Endodermal cell (in vitro differentiated cells): ENCODE measurements around the gene SUN2. TPM values are rescaled to one million over a fixed set of nuclear protein-coding genes. Genes with fewer than 3 reads are reported as not detected.
A peak's percentile ranks its signal among the peaks of the same experiment; 100 is the strongest.

ENCODE experiments used
- DNase-seq: peaks from one replicate; pipeline ENCODE4 v3.0.0-alpha.2; 2017
- H3K27ac ChIP-seq: 2 replicates; pipeline ENCODE4 v1.5.1; 2013; ENCODE audit warnings: mild to moderate bottlenecking, low read depth, low read length, moderate library complexity
- H3K27me3 ChIP-seq: 2 replicates; pipeline ENCODE4 v1.6.1; 2013; ENCODE audit warnings: mild to moderate bottlenecking, low read length, moderate library complexity; ENCODE audit not compliant: insufficient read depth, control insufficient read depth, poor library complexity, severe bottlenecking
- H3K36me3 ChIP-seq: 2 replicates; pipeline ENCODE4 v1.7.0; 2013; ENCODE audit warnings: mild to moderate bottlenecking, low read length, moderate library complexity; ENCODE audit not compliant: control insufficient read depth, insufficient read depth
- H3K4me1 ChIP-seq: one replicate; pipeline ENCODE4 v1.7.0; 2013; ENCODE audit warnings: low read length; ENCODE audit not compliant: control insufficient read depth, insufficient read depth
- H3K4me3 ChIP-seq: 2 replicates; pipeline ENCODE4 v1.5.1; 2013; ENCODE audit warnings: mild to moderate bottlenecking, low read length, moderate library complexity
- H3K9ac ChIP-seq: 2 replicates; pipeline ENCODE4 v1.6.1; 2013; ENCODE audit warnings: mild to moderate bottlenecking, low read length, moderate library complexity; ENCODE audit not compliant: poor library complexity, severe bottlenecking; ENCODE audit errors: extremely low read depth
- H3K9me3 ChIP-seq: 2 replicates; pipeline ENCODE4 v1.6.1; 2013; ENCODE audit warnings: mild to moderate bottlenecking, low read length, moderate library complexity; ENCODE audit not compliant: control insufficient read depth
- H3K27ac Mint-ChIP-seq: 2 replicates; pipeline ENCODE4 v1.8.0; 2020; ENCODE audit warnings: mixed read lengths
- H3K27me3 Mint-ChIP-seq: 2 replicates; pipeline ENCODE4 v1.8.0; 2021; ENCODE audit warnings: mild to moderate bottlenecking, mixed read lengths; ENCODE audit not compliant: insufficient read depth
- H3K36me3 Mint-ChIP-seq: 2 replicates; pipeline ENCODE4 v1.8.0; 2020; ENCODE audit warnings: low read depth, mixed read lengths
- H3K4me1 Mint-ChIP-seq: 2 replicates; pipeline ENCODE4 v1.8.0; 2020; ENCODE audit warnings: mixed read lengths
- H3K4me3 Mint-ChIP-seq: 2 replicates; pipeline ENCODE4 v1.8.0; 2020; ENCODE audit warnings: mild to moderate bottlenecking, moderate library complexity, mixed read lengths
- H3K9me3 Mint-ChIP-seq: 2 replicates; pipeline ENCODE4 v1.8.0; 2020; ENCODE audit warnings: mild to moderate bottlenecking, mixed read lengths
- CTCF ChIP-seq: fragments of 200-600 bp; sonication (generic); conservative IDR thresholded peaks from 2 replicates; pipeline ENCODE4 v1.5.0; 2021; ENCODE audit warnings: antibody characterized with exemption, mild to moderate bottlenecking
- WGBS, 2 experiments: methylation state at CpG; one replicate each; pipeline versions ENCODE4 v1.1.5 to v1.1.7; 2013; ENCODE audit warnings: missing lambda C conversion rate in 2 of 2, mixed read lengths in 1 of 2; ENCODE audit not compliant: insufficient coverage in 1 of 2, insufficient read length in 1 of 2; 5-methylcytosine and 5-hydroxymethylcytosine counted together
- total RNA-seq, 2 donors: library from RNA; stranded (reverse); fragmentation: NEBNext Ultra II Directional in 1 of 2; extraction: Animal tissue kit (Norgen Biotek cat#: 25700) in 1 of 2; gene quantifications; 2 replicates in 1 of 2; 3 replicates in 1 of 2; pipeline ENCODE4 v1.2.1, GENCODE V29; 2021

The SUN2 gene
- total RNA-seq, 2 donors from 2014 or later = 23.0 to 32.4 TPM

GRCh38 chr22:38781033-38781432 lies 25.2 kb upstream of the SUN2 start:
- Mint-ChIP-seq H3K27ac (no peak overlapping the region), H3K4me1 (peaks cover 1% of the 10 kb centered on the region), H3K4me3 (no peak overlapping the region), H3K9me3 (no peaks in the 10 kb centered on the region), H3K27me3 (no peaks in the 10 kb centered on the region), H3K36me3 (peaks cover 23% of the 10 kb centered on the region)
- no peak for DNase-seq
- Histone ChIP-seq H3K27me3 (no peaks in the 10 kb centered on the region), H3K9ac (no peak overlapping the region), H3K27ac (no peak overlapping the region), H3K36me3 (no peaks in the 10 kb centered on the region), H3K9me3 (no peaks in the 10 kb centered on the region), H3K4me1 (no peaks in the 10 kb centered on the region), H3K4me3 (no peak overlapping the region)
- no peak for TF ChIP-seq CTCF
- WGBS, 2 experiments = 92 to 93% methylated on average over 9 to 13 of the region's 13 CpGs

GRCh38 chr22:38777087-38777671 lies 21.4 kb upstream of the SUN2 start:
- Mint-ChIP-seq H3K27me3 (peaks cover 3% of the 10 kb centered on the region), H3K27ac (peak overlapping the region; percentile 35), H3K4me3 (no peak overlapping the region), H3K36me3 (peaks cover 21% of the 10 kb centered on the region), H3K4me1 (no peaks in the 10 kb centered on the region), H3K9me3 (no peaks in the 10 kb centered on the region)
- H3K4me1 ChIP-seq = no peaks in the 10 kb centered on the region
- H3K9me3 ChIP-seq = no peaks in the 10 kb centered on the region
- TF ChIP-seq CTCF = no peak
- H3K9ac ChIP-seq = no peak overlapping the region
- WGBS, 2 experiments = 96 to 97% methylated on average over 17 to 27 of the region's 27 CpGs
- H3K4me3 ChIP-seq = no peak overlapping the region
- DNase-seq = no peak
- H3K27ac ChIP-seq = no peak overlapping the region
- no peaks in the 10 kb centered on the region for H3K36me3 ChIP-seq
- H3K27me3 ChIP-seq = no peaks in the 10 kb centered on the region

GRCh38 chr22:38776086-38776485 lies 20.3 kb upstream of the SUN2 start:
- 77 to 84% methylated on average over 4 to 6 of the region's 6 CpGs for WGBS, 2 experiments
- Mint-ChIP-seq H3K4me1 (no peaks in the 10 kb centered on the region), H3K27ac (no peak overlapping the region), H3K36me3 (peaks cover 12% of the 10 kb centered on the region), H3K9me3 (no peaks in the 10 kb centered on the region), H3K27me3 (peaks cover 3% of the 10 kb centered on the region), H3K4me3 (no peak overlapping the region)
- TF ChIP-seq CTCF = no peak
- Histone ChIP-seq H3K4me1 (no peaks in the 10 kb centered on the region), H3K9me3 (no peaks in the 10 kb centered on the region), H3K27me3 (no peaks in the 10 kb centered on the region), H3K36me3 (no peaks in the 10 kb centered on the region), H3K4me3 (no peak overlapping the region), H3K27ac (no peak overlapping the region), H3K9ac (no peak overlapping the region)
- DNase-seq = no peak
